Esophagus (tissue), 2 donors: ENCODE measurements around the gene BMF. TPM values are rescaled to one million over a fixed set of nuclear protein-coding genes. Genes with fewer than 3 reads are reported as not detected.

Experiments
- H3K27ac ChIP-seq, 2 donors: one replicate each; pipeline ENCODE4 v1.5.1; 2013; ENCODE audit warnings: low read depth in 2 of 2, mild to moderate bottlenecking in 2 of 2, inconsistent platforms in 1 of 2, low read length in 1 of 2, moderate library complexity in 1 of 2
- H3K27me3 ChIP-seq, 2 donors: one replicate each; pipeline ENCODE4 v1.6.1; 2013; ENCODE audit warnings: low read length in 2 of 2, control low read depth in 1 of 2, mild to moderate bottlenecking in 1 of 2; ENCODE audit not compliant: insufficient read depth in 2 of 2, control insufficient read depth in 1 of 2
- H3K36me3 ChIP-seq, 2 donors: one replicate each; pipeline ENCODE4 v1.6.1; 2013; ENCODE audit warnings: low read length in 1 of 2; ENCODE audit not compliant: control insufficient read depth in 2 of 2, insufficient read depth in 2 of 2
- H3K4me1 ChIP-seq, 2 donors: one replicate each; pipeline ENCODE4 v1.6.1; 2013; ENCODE audit warnings: low read length in 1 of 2; ENCODE audit not compliant: control insufficient read depth in 2 of 2, insufficient read depth in 2 of 2
- H3K4me3 ChIP-seq, 2 donors: one replicate each; pipeline ENCODE4 v1.5.1; 2013; ENCODE audit warnings: low read length in 2 of 2, mild to moderate bottlenecking in 2 of 2, low read depth in 1 of 2, moderate library complexity in 1 of 2
- H3K9me3 ChIP-seq, 2 donors: one replicate each; pipeline ENCODE4 v1.6.1; 2013; ENCODE audit warnings: mild to moderate bottlenecking in 2 of 2, low read depth in 1 of 2, low read length in 1 of 2, moderate library complexity in 1 of 2; ENCODE audit not compliant: control insufficient read depth in 2 of 2, insufficient read depth in 1 of 2
- WGBS, 2 donors: extraction: QIAGEN DNeasy Blood & Tissue Kit; methylation state at CpG; one replicate each; pipeline ENCODE4 v1.1.7; 2013; 5-methylcytosine and 5-hydroxymethylcytosine counted together
- polyA plus RNA-seq, 2 donors: library from polyadenylated mRNA; stranded (reverse); fragments of 200-250 nt; gene quantifications; one replicate each; pipeline ENCODE4 v1.2.3, GENCODE V29; 2013
- donor health status: healthy with polysubstance abuse.
- donor health status: Bipolar disorder and iron deficiency.

The BMF gene
- polyA plus RNA-seq, 2 donors: 1.0 to 1.2 TPM

GRCh38 chr15:40069178-40070165 lies 39.2 kb downstream of the BMF start:
- WGBS, 2 donors: 30 to 32% methylated on average over 32 of the region's 32 CpGs
- Histone ChIP-seq H3K27me3 (no peaks in the 10 kb centered on the region), H3K9me3 (no peaks in the 10 kb centered on the region), H3K4me1 (peaks cover 0 to 15% of the 10 kb centered on the region in 2 donors), H3K27ac (peak overlapping the region; percentile 11 to 13), H3K4me3 (no peak overlapping the region), H3K36me3 (no peaks in the 10 kb centered on the region)

- WGBS, 2 donors: 66 to 73% methylated on average over 6 of the region's 6 CpGs
- peaks cover 3 to 20% of the 10 kb centered on the region in 2 donors for H3K4me1 ChIP-seq
- no peaks in the 10 kb centered on the region for H3K36me3 ChIP-seq
- no peaks in the 10 kb centered on the region for H3K27me3 ChIP-seq
- no peak overlapping the region for H3K4me3 ChIP-seq
- no peak overlapping the region for H3K27ac ChIP-seq
- no peaks in the 10 kb centered on the region for H3K9me3 ChIP-seq
Measured at GRCh38 chr15:40067921-40068624, 40.6 kb downstream of the BMF start.

- Histone ChIP-seq H3K27me3 (no peaks in the 10 kb centered on the region), H3K4me1 (peaks cover 3 to 17% of the 10 kb centered on the region in 2 donors), H3K9me3 (no peaks in the 10 kb centered on the region), H3K36me3 (no peaks in the 10 kb centered on the region), H3K27ac (no peak overlapping the region), H3K4me3 (no peak overlapping the region)
- WGBS, 2 donors: 64 to 75% methylated on average over 5 of the region's 5 CpGs
Measured at GRCh38 chr15:40066589-40066988, 42.1 kb downstream of the BMF start.

DNA sequence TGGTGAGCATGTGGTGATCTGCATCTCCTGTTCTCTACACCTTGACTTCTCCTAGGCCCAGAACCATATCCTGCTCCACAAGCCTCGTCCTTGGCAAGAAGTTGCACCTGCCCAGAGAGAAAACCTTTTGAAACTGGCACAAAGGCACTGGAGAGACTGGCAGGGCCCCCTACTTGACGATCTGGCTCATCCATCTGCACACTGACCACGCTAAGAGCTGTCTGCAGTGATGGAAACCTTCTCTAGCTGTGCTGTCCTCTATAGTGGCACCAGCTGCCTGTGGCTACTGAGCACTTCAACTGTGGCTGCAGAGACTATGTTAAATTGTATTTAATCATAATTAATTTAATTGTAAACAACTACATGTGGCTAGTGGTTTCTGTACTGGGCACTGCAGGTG lies 43.5 kb downstream of the BMF start:
- no peak overlapping the region for H3K27ac ChIP-seq
- H3K4me1 ChIP-seq: peaks cover 3 to 16% of the 10 kb centered on the region in 2 donors
- H3K4me3 ChIP-seq: no peak overlapping the region
- no peaks in the 10 kb centered on the region for H3K36me3 ChIP-seq
- H3K27me3 ChIP-seq: no peaks in the 10 kb centered on the region
- WGBS, 2 donors: 74 to 84% methylated on average over 3 of the region's 3 CpGs
- no peaks in the 10 kb centered on the region for H3K9me3 ChIP-seq

GRCh38 chr15:40064231-40064894 lies 44.3 kb downstream of the BMF start:
- Histone ChIP-seq H3K4me3 (no peak overlapping the region), H3K27ac (no peak overlapping the region), H3K36me3 (no peaks in the 10 kb centered on the region), H3K4me1 (peaks cover 3 to 9% of the 10 kb centered on the region in 2 donors), H3K9me3 (no peaks in the 10 kb centered on the region), H3K27me3 (no peaks in the 10 kb centered on the region)
- 75 to 78% methylated on average over 8 of the region's 8 CpGs for WGBS, 2 donors

DNA sequence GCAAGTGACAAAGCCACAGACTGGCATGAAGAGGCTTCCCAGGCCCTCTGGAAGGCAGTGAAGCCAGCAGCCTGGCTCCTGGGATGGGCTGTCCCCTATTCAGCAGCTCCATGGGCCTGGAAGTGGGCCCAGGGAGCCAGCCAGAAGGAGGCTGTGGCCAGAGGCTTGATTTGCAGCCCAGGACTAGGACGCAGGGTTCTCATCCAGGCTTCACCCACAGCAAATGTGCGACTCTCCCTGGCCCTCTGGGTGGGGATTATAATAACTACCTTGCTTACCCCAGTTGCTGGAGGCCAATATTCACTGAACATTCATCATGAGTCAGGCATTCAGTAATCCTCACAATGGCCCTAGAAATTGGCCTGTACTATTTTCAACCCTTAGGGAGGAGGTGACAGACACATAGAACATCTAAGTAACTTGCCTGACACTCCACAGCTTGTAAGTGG lies 45.1 kb downstream of the BMF start:
- Histone ChIP-seq H3K27me3 (no peaks in the 10 kb centered on the region), H3K9me3 (no peaks in the 10 kb centered on the region), H3K36me3 (no peaks in the 10 kb centered on the region), H3K27ac (no peak overlapping the region), H3K4me3 (no peak overlapping the region), H3K4me1 (peaks cover 3 to 5% of the 10 kb centered on the region in 2 donors)
- 39 to 67% methylated on average over 2 of the region's 2 CpGs for WGBS, 2 donors

DNA sequence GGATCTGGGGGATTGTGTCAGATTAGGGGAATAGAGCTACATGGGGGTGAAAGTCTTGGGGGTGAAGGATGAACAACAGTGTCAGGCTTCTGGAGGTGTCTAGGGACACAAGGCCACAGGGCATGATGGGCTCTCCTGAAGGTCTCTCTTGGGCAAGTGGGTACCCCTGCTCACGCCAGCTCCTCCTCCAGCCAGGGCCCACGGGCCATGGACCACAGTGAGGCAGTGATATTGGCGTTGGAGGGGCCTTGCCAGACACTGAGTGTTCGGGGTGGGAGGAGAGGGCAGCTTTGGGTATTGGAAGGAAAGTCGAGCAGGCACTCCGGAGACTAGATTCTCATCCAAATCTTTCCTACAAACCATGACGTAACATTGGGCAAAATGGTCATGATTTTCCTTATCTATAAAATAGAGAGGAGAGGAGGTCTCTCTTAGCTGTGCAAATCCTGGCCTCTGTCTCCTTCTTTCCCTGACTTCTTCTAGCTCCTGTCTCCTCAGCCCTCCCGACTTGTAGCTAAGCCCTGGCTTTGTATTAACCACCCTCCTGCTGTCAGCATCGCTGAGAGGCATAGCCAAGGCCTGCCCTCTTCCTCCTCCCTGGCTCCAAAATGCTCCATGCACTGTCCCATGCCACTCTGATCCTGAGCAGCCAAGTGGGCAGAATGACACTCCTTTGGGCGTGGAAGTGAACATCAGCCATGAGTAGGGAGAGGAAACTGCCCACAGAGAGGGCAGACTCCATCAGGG lies 45.7 kb downstream of the BMF start:
- H3K36me3 ChIP-seq: no peaks in the 10 kb centered on the region
- H3K4me1 ChIP-seq: peaks cover 3 to 5% of the 10 kb centered on the region in 2 donors
- H3K27me3 ChIP-seq: no peaks in the 10 kb centered on the region
- WGBS, 2 donors: 86 to 94% methylated on average over 10 of the region's 10 CpGs
- H3K9me3 ChIP-seq: no peaks in the 10 kb centered on the region
- no peak overlapping the region for H3K27ac ChIP-seq
- no peak overlapping the region for H3K4me3 ChIP-seq

GRCh38 chr15:40061212-40061901 lies 47.3 kb downstream of the BMF start:
- no peaks in the 10 kb centered on the region for H3K9me3 ChIP-seq
- H3K36me3 ChIP-seq: no peaks in the 10 kb centered on the region
- no peak overlapping the region for H3K27ac ChIP-seq
- peaks cover 3 to 5% of the 10 kb centered on the region in 2 donors for H3K4me1 ChIP-seq
- WGBS, 2 donors: 91 to 92% methylated on average over 15 of the region's 15 CpGs
- H3K4me3 ChIP-seq: no peak overlapping the region
- H3K27me3 ChIP-seq: no peaks in the 10 kb centered on the region
